ENCODE measurements around the gene GPR39.

GPR39 gene

GRCh38 chr2:132448771-132449170, 32.2 kb downstream of the GPR39 start:
- peaks cover 3 to 19% of the 10 kb centered on the region in 2 donors for H3K9me3 Mint-ChIP-seq
- no peak overlapping the region for H3K27ac Mint-ChIP-seq
- ATAC-seq (no peak), DNase-seq (no peak)
- no peak overlapping the region for H3K4me3 Mint-ChIP-seq
- H3K4me1 Mint-ChIP-seq, result no peaks in the 10 kb centered on the region
- no peaks in the 10 kb centered on the region for H3K27me3 Mint-ChIP-seq

GRCh38 chr2:132449868-132450267, 33.3 kb downstream of the GPR39 start:
- Mint-ChIP-seq H3K27ac (no peak overlapping the region), H3K9me3 (peaks cover 3 to 23% of the 10 kb centered on the region in 2 donors), H3K4me3 (no peak overlapping the region), H3K27me3 (no peaks in the 10 kb centered on the region), H3K4me1 (no peaks in the 10 kb centered on the region)
- no peak for DNase-seq
- ATAC-seq, result no peak

- no peak for ATAC-seq
- H3K27ac Mint-ChIP-seq, result no peak overlapping the region
These were observed 44.2 kb downstream of the GPR39 start for GRCh38 chr2:132460781-132461180.

GRCh38 chr2:132462236-132462635, 45.6 kb downstream of the GPR39 start:
- Mint-ChIP-seq H3K27me3 (no peaks in the 10 kb centered on the region), H3K9me3 (peaks cover 24 to 39% of the 10 kb centered on the region in 2 donors), H3K27ac (no peak overlapping the region), H3K4me1 (no peaks in the 10 kb centered on the region), H3K4me3 (no peak overlapping the region)
- no peak for DNase-seq
- no peak for ATAC-seq

More at GRCh38 chr2:132460781-132461180, 44.2 kb downstream of the GPR39 start:
- Mint-ChIP-seq H3K4me3 (no peak overlapping the region), H3K9me3 (peaks cover 22 to 50% of the 10 kb centered on the region in 2 donors), H3K27me3 (no peaks in the 10 kb centered on the region), H3K4me1 (no peaks in the 10 kb centered on the region)
- DNase-seq, result no peak

- no peaks in the 10 kb centered on the region for H3K27me3 Mint-ChIP-seq
- H3K4me1 Mint-ChIP-seq, result no peaks in the 10 kb centered on the region
- no peak overlapping the region for H3K27ac Mint-ChIP-seq
- DNase-seq (no peak), ATAC-seq (no peak)
- H3K9me3 Mint-ChIP-seq, result peaks cover 25 to 37% of the 10 kb centered on the region in 2 donors
- no peak overlapping the region for H3K4me3 Mint-ChIP-seq
These were observed 47.1 kb downstream of the GPR39 start for GRCh38 chr2:132463719-132464118.

- no peak overlapping the region for H3K27ac Mint-ChIP-seq
- DNase-seq (no peak), ATAC-seq (no peak)
- peaks cover 22 to 25% of the 10 kb centered on the region in 2 donors for H3K9me3 Mint-ChIP-seq
- no peaks in the 10 kb centered on the region for H3K27me3 Mint-ChIP-seq
- H3K4me3 Mint-ChIP-seq, result no peak overlapping the region
- H3K4me1 Mint-ChIP-seq, result no peaks in the 10 kb centered on the region
These were observed 49.3 kb downstream of the GPR39 start for GRCh38 chr2:132465917-132466316.

- no peak for ATAC-seq
- no peaks in the 10 kb centered on the region for H3K27me3 Mint-ChIP-seq
- no peak overlapping the region for H3K4me3 Mint-ChIP-seq
- no peak overlapping the region for H3K27ac Mint-ChIP-seq
- DNase-seq, result no peak
- no peaks in the 10 kb centered on the region for H3K4me1 Mint-ChIP-seq
- peaks cover 21 to 25% of the 10 kb centered on the region in 2 donors for H3K9me3 Mint-ChIP-seq
These were observed 49.9 kb downstream of the GPR39 start for GRCh38 chr2:132466428-132467028.

GRCh38 chr2:132468821-132469675, 52.4 kb downstream of the GPR39 start:
- Mint-ChIP-seq H3K27ac (no peak overlapping the region), H3K9me3 (peaks cover 19 to 20% of the 10 kb centered on the region in 2 donors), H3K4me1 (no peaks in the 10 kb centered on the region), H3K27me3 (no peaks in the 10 kb centered on the region), H3K4me3 (no peak overlapping the region)
- DNase-seq, result no peak
- no peak for ATAC-seq

- Mint-ChIP-seq H3K4me1 (no peaks in the 10 kb centered on the region), H3K4me3 (no peak overlapping the region), H3K9me3 (peaks cover 5 to 8% of the 10 kb centered on the region in 2 donors), H3K27ac (no peak overlapping the region), H3K27me3 (no peaks in the 10 kb centered on the region)
- no peak for ATAC-seq
- DNase-seq, result no peak
These were observed 54.1 kb downstream of the GPR39 start for GRCh38 chr2:132470746-132471145.

GRCh38 chr2:132473174-132473883, 56.7 kb downstream of the GPR39 start:
- H3K4me1 Mint-ChIP-seq, result no peaks in the 10 kb centered on the region
- H3K27ac Mint-ChIP-seq, result no peak overlapping the region
- no peak overlapping the region for H3K4me3 Mint-ChIP-seq
- ATAC-seq, result no peak
- DNase-seq, result no peak
- H3K9me3 Mint-ChIP-seq, result peaks cover 0 to 8% of the 10 kb centered on the region in 2 donors
- H3K27me3 Mint-ChIP-seq, result no peaks in the 10 kb centered on the region

- Mint-ChIP-seq H3K27me3 (no peaks in the 10 kb centered on the region), H3K9me3 (peaks cover 5 to 15% of the 10 kb centered on the region in 2 donors), H3K27ac (no peak overlapping the region), H3K4me3 (no peak overlapping the region), H3K4me1 (no peaks in the 10 kb centered on the region)
- ATAC-seq (no peak), DNase-seq (no peak)
These were observed 59.0 kb downstream of the GPR39 start for GRCh38 chr2:132475615-132476014.

GRCh38 chr2:132477436-132477835, 60.8 kb downstream of the GPR39 start:
- H3K27me3 Mint-ChIP-seq, result no peaks in the 10 kb centered on the region
- ATAC-seq, result no peak
- no peak for DNase-seq
- no peak overlapping the region for H3K27ac Mint-ChIP-seq
- H3K9me3 Mint-ChIP-seq, result peaks cover 5 to 22% of the 10 kb centered on the region in 2 donors
- no peaks in the 10 kb centered on the region for H3K4me1 Mint-ChIP-seq
- no peak overlapping the region for H3K4me3 Mint-ChIP-seq

GRCh38 chr2:132477962-132478361, 61.4 kb downstream of the GPR39 start:
- DNase-seq, result no peak
- Mint-ChIP-seq H3K4me3 (no peak overlapping the region), H3K27ac (no peak overlapping the region), H3K27me3 (no peaks in the 10 kb centered on the region), H3K9me3 (peaks cover 5 to 20% of the 10 kb centered on the region in 2 donors), H3K4me1 (no peaks in the 10 kb centered on the region)
- ATAC-seq, result no peak

GRCh38 chr2:132478461-132479105, 62.0 kb downstream of the GPR39 start:
- Mint-ChIP-seq H3K9me3 (peaks cover 5 to 13% of the 10 kb centered on the region in 2 donors), H3K4me1 (no peaks in the 10 kb centered on the region), H3K4me3 (no peak overlapping the region), H3K27me3 (no peaks in the 10 kb centered on the region), H3K27ac (no peak overlapping the region)
- DNase-seq, result no peak
- no peak for ATAC-seq

GRCh38 chr2:132479155-132479554, 62.5 kb downstream of the GPR39 start:
- H3K27me3 Mint-ChIP-seq, result no peaks in the 10 kb centered on the region

More at GRCh38 chr2:132479155-132479554, 62.5 kb downstream of the GPR39 start:
- no peaks in the 10 kb centered on the region for H3K4me1 Mint-ChIP-seq
- ATAC-seq (no peak), DNase-seq (no peak)
- no peak overlapping the region for H3K27ac Mint-ChIP-seq
- no peak overlapping the region for H3K4me3 Mint-ChIP-seq
- H3K9me3 Mint-ChIP-seq, result peaks cover 5 to 13% of the 10 kb centered on the region in 2 donors
